Calu3 (cell line): ENCODE data around the gene MAD1L1. TPM values are rescaled to one million over a fixed set of nuclear protein-coding genes. Genes with fewer than 3 reads are reported as not detected.

ENCODE experiments used
- BruUV-seq: library from RNA; stranded (reverse); fragments of 400-500 nt; replicated peaks from 2 replicates; lab custom pipeline; 2021; lab: Mats Ljungman, UMichigan
- CTCF ChIA-PET: fragments of 300-600 bp; sonication (Branson Sonifier 250); formaldehyde crosslinking; loops from one replicate; lab custom pipeline; 2022; ENCODE audit warnings: antibody characterized with exemption; lab: Charles Lee
- DNase-seq: peaks from one replicate; pipeline ENCODE4 v3.0.0; 2022
- H3K27ac Mint-ChIP-seq: one replicate; pipeline ENCODE4 v1.8.0; 2022; ENCODE audit warnings: mixed read lengths; ENCODE audit not compliant: unreplicated experiment
- H3K27me3 Mint-ChIP-seq: one replicate; pipeline ENCODE4 v1.8.0; 2022; ENCODE audit warnings: mixed read lengths; ENCODE audit not compliant: unreplicated experiment
- H3K36me3 Mint-ChIP-seq: one replicate; pipeline ENCODE4 v1.8.0; 2022; ENCODE audit warnings: mild to moderate bottlenecking, moderate library complexity, mixed read lengths; ENCODE audit not compliant: insufficient read depth, unreplicated experiment
- H3K4me1 Mint-ChIP-seq: one replicate; pipeline ENCODE4 v1.8.0; 2022; ENCODE audit warnings: mild to moderate bottlenecking, low read depth, mixed read lengths; ENCODE audit not compliant: unreplicated experiment
- H3K4me3 Mint-ChIP-seq: one replicate; pipeline ENCODE4 v1.8.0; 2022; ENCODE audit warnings: mild to moderate bottlenecking, low read depth, moderate library complexity, mixed read lengths; ENCODE audit not compliant: unreplicated experiment
- H3K9me3 Mint-ChIP-seq: one replicate; pipeline ENCODE4 v1.8.0; 2022; ENCODE audit warnings: low read depth, mixed read lengths; ENCODE audit not compliant: unreplicated experiment
- CTCF ChIP-seq: fragments of 200-600 bp; IDR thresholded peaks from one replicate; pipeline ENCODE4 v1.8.0; 2022; ENCODE audit warnings: antibody characterized with exemption; ENCODE audit not compliant: unreplicated experiment
- intact Hi-C: fragments of 100-400 bp; cut with micrococcal nuclease; formaldehyde crosslinking; loops from one replicate; pipeline ENCODE4 v1.10.0; 2022; ENCODE audit not compliant: unreplicated experiment
- total RNA-seq: library from RNA; stranded (reverse); gene quantifications from 2 replicates; pipeline ENCODE4 v1.2.3, GENCODE V29; 2022

The MAD1L1 gene
- total RNA-seq, 1 experiment from 2014 or later = 86.0 TPM

- Mint-ChIP-seq H3K27ac (no peak overlapping the region), H3K36me3 (peaks cover 6% of the 10 kb centered on the region), H3K4me3 (no peak overlapping the region), H3K9me3 (no peaks in the 10 kb centered on the region), H3K27me3 (no peaks in the 10 kb centered on the region), H3K4me1 (no peaks in the 10 kb centered on the region)
- BruUV-seq = no TSS peak
- CTCF ChIA-PET = no interaction called here
- no peak for DNase-seq
- intact Hi-C loops = no loop called here
- TF ChIP-seq CTCF = no peak
Observed at GRCh38 chr7:2015251-2015871, 217.4 kb downstream of the MAD1L1 start.

- Mint-ChIP-seq H3K4me3 (no peak overlapping the region), H3K9me3 (no peaks in the 10 kb centered on the region), H3K4me1 (no peaks in the 10 kb centered on the region), H3K27ac (no peak overlapping the region), H3K27me3 (no peaks in the 10 kb centered on the region), H3K36me3 (peaks cover 6% of the 10 kb centered on the region)
- no peak for TF ChIP-seq CTCF
- DNase-seq = no peak
- intact Hi-C loops = no loop called here
- CTCF ChIA-PET = no interaction called here
- BruUV-seq = no TSS peak
Observed at GRCh38 chr7:2014391-2015241, 218.1 kb downstream of the MAD1L1 start.

- intact Hi-C loops = no loop called here
- no peak overlapping the region for H3K27ac Mint-ChIP-seq
- CTCF ChIA-PET = no interaction called here
- H3K4me1 Mint-ChIP-seq = no peaks in the 10 kb centered on the region
- peaks cover 6% of the 10 kb centered on the region for H3K36me3 Mint-ChIP-seq
- H3K4me3 Mint-ChIP-seq = no peak overlapping the region
- BruUV-seq = no TSS peak
- DNase-seq = no peak
- no peaks in the 10 kb centered on the region for H3K9me3 Mint-ChIP-seq
- TF ChIP-seq CTCF = no peak
- H3K27me3 Mint-ChIP-seq = no peaks in the 10 kb centered on the region
Observed at GRCh38 chr7:2013381-2014311, 219.1 kb downstream of the MAD1L1 start.

DNA sequence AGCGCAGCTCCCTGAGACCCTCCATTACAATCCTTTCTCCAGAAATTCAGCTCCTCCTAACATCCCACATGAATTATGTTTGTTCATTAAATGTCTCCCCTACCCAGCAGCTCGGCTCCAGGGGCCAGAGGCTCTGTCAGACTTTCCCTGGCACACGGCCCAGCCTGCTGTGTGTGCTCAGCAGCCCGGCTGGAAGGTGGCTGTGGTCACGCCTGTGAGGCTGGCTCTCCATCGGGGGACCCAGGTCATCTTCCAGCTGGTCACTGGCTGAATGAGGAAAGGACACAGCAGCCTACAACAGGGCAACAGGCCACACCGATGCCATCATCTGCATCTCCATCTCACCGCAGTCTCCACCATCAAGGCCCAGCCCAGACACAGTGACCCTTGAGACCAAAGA lies 219.8 kb downstream of the MAD1L1 start:
- H3K27ac Mint-ChIP-seq = no peak overlapping the region
- peaks cover 6% of the 10 kb centered on the region for H3K36me3 Mint-ChIP-seq
- no peaks in the 10 kb centered on the region for H3K4me1 Mint-ChIP-seq
- no peaks in the 10 kb centered on the region for H3K9me3 Mint-ChIP-seq
- no peak overlapping the region for H3K4me3 Mint-ChIP-seq
- intact Hi-C loops = no loop called here
- no peak for TF ChIP-seq CTCF
- no TSS peak for BruUV-seq
- no peaks in the 10 kb centered on the region for H3K27me3 Mint-ChIP-seq
- CTCF ChIA-PET = no interaction called here
- no peak for DNase-seq
